Lung microvascular endothelial cell (primary cell): ENCODE data around the gene ERGIC2. TPM values are rescaled to one million over a fixed set of nuclear protein-coding genes. Genes with fewer than 3 reads are reported as not detected.

Experiments used
- DNase-seq, 2 donors: peaks; one replicate each; pipeline versions ENCODE4 v3.0.0 to v3.0.0-alpha.2; 2010; ENCODE audit warnings: low read depth in 2 of 2
- total RNA-seq: library from RNA; depleted of rRNA; stranded (reverse); fragments of >200 nt; gene quantifications from 2 replicates; pipeline ENCODE4 v1.2.1, GENCODE V29; 2014

ERGIC2 gene
- total RNA-seq, 1 donor from 2014 or later = 32.3 TPM

DNA sequence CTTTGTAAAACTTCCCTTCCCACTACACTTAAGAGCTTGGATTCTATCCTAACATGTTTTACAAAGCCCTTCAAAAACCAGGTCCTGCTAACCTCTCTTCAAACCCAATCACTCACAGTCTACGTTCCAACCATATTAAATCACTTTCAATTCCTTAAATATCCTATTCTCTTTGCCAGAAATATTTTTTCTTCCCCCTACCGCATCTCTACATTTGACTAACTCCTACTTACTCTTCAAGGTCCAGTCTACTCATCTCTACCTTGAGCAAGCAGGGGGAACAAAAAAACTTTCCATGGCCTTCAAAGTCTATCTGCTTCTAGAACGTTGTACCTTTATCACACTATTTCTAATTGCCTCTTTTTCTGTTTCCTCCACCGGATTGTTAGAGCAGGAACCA lies 6.1 kb downstream of the ERGIC2 start:
- no peak for DNase-seq

DNA sequence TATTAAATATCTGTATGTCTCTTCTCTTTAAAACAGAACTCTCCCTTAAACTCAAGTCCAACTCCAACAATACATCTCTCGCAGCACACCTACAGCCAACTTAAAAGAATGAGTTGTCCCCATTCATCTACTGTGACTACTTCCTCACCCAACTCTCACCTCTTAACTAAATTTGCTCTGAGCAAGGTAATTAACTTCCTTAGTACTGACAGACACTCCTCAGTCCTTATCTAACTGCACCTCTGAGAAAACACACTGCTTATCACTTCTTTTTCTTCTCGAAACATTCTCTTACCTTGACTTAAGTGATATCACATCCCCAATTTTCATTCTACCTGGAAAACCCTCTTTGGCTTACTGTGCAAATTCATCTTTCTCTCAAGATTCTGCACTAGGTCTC lies 7.0 kb downstream of the ERGIC2 start:
- no peak for DNase-seq

DNA sequence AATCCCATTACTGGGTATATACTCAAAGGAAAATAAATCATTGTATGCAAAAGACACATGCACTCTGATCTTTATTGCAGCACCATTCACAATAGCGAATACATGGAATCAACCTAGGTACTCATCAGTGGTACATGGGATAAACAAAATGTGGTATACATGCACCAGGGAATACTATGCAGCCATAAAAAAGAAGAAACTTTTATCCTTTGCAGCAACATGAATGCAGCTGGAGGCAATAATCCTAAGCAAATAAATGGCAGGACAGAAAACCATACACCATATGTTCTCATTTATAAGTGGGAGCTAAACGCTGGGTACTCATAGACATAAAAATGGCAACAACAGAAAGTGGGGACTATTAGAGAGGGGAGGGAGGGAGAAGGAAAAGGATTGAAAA lies 15.9 kb downstream of the ERGIC2 start:
- DNase-seq = no peak

DNA sequence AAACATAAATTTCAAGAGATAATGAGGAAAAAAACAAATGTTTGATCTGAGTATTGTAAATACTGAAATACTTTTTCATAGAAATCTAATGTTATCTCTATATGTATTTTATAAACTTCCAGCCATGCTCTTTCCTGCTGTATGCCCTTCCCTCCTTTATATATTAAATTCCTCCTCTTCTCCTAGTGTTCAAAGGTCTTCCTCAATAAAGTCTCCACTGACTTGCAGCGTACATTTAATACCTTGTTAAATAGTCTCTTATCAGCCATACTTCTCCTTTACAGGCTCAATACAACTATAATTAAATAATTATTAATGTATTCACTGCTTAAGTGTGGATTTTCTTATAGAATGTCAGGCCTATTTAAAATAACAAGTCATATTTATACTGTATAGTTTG lies 26.0 kb downstream of the ERGIC2 start:
- no peak for DNase-seq

DNA sequence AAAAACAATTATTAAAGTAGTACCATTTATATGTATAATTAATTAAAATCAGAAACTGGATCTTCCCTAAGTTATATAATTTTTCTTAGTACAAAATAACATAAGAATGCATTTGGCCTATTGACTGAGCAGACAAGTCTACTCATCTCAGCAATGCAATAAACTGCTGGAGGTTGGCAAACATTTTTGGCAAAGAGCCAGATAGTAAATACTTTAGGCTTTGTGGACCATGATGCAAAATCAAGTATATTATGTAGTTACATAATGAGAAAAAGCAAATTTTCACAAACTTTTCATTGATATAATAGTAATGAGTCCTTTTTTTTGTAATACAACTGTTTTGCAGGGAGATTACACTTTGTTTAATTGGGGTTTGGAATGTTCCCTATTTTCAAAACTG lies 30.9 kb downstream of the ERGIC2 start:
- DNase-seq = peak; percentile 29 to 45

DNA sequence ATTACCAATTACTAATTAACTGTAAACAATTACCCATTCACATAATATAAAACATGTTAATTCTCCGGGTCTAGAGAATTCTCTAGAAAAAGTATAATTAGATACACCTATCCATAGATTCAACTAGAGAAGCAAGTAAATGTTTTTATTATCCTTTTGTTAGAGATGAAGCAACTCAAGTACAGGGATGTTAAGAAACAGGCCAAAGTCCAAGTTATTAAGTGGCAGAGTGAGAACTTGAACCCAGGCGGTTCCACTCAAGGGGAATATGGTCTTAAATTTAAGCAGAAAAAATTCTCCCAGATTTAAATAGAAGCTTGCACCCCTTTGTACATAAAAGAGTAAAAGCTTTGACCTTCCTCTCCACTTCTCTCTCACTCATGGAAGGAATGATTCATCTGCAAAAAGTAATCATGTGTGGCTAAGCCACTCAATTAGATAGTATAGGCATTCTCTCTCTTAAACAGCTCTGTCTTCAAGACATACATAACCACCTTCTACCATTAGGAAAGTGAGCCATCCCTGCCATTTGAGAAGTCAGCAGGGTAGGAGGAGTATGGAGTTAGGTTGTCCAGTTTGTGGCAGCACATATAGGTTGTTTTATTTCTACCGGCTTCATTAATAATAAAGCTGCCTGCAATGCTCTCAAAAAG lies 34.1 kb downstream of the ERGIC2 start:
- DNase-seq = no peak

DNA sequence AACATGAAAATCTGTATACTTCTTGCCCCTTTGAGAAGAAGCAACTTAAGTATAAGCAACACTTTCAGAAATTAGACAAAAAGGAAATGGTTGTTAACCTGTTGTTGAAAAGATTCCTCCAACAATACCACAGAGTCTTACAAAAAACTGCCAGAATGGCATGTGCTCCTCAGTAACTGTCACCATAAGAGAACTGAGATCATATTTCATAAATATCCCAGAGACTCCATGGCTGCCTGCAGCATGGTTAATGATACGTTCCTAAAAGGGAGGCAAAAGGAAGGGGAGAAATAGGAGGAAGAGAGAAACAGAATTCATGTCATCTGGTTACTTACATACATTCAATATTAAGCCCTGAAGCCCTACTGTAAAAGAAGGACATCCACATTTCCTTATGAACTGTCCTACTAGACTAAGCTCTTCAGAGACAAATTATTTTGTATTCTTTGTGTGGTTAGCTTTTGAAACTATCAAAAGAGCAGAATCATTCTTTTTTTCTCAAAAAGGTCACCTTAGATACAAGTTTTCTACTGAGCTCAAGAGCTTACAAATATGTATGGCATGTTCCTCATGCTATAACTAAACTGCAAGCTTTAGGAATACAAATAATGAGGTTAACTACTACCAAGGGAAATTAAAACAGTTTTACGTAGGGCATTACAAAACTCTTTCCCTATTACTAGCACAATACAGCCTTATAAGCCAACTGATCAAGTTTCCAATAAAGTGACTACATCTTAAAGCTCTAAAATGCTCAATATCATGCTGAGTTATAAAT lies 37.8 kb downstream of the ERGIC2 start:
- DNase-seq = no peak

DNA sequence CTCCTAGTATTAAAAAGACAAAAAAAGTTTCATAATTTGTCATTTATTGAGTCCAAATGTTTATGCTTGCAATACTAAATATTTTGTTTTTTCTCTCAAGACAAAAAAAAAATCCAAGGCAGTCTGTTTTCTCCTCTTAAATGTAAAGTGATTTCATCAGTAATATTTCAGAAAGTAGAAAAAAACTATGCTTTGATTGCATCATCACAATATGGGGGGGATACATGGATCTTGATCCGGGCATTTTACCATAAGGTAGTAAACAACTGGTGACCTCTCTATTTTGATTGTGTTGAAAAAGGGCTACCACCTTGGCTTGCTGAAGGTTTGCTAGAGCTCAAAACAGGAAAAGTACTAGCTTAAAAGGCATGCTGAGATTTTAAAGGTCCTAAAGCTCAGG lies 43.6 kb downstream of the ERGIC2 start:
- DNase-seq = no peak

DNA sequence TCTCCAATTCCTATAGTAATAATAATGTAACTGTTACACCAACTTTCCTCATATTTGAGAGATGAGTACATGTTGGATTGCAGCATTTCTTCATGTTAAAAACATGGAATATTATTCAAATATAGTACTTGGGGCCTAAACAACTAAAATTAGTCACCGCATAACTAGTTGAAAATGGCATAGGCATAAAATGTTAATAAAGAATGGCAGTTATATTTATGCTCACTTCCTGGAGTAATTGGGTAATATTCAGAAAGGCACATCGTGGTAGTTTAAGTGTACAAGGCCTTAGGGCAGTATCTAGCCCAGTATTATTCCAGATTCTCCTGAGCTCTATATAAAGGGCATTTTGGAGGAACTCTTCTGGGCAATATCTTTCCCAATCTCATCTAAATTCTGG lies 46.0 kb downstream of the ERGIC2 start:
- DNase-seq = no peak

DNA sequence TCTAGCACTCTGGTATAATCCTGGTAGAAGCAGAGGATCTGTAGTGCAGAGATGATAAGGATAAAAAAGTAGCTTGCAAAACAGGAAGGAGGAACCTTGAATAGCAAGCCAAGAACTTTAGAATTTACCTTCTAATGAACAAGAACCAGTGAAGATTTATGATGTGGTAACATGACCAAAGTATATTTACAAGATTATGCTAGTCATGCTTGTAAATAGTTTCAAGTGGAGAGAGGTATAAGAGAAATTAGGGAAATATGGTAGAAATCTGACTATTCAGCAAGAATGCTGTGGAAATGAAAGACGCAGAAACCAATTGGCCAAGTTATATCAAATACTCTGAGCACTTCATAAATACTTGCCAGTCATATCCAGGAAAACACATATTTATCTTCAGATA lies 47.8 kb downstream of the ERGIC2 start:
- no peak for DNase-seq

DNA sequence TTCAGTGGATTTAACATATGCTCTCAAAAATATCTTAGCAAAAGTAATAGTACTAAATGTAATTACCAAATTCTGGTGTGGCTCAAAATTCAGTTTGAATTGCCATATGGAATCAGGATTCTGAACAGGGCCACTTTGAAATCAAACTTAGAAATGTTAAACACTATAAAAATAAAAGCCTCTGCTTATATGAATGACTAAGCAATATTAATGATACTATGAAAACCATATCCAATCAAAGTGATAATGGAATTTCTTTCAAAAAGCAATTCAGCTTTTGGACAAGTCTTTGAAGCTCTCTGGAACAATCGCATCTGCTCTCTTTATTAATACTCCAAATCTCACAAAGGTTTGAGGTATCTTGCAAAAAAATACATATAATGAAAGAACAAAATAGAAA lies 51.6 kb downstream of the ERGIC2 start:
- DNase-seq = no peak

DNA sequence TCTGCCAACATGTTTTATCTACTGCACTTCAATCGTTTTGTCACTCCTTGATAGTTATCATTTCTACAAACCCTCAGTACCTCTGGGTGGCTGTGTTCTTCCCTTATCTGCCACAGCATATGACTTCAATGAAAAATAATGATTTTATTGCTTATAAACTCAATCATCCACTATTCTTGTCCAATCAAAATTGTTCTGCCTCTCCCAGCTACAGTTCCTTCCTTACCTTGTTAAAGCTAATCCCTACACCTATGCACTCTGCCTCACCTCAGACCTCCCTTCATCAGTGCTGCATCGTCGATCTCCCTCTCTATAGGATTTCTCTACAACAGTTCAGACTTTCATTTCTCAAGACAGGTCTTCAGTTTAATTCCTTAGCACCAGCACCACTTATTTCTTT lies 58.8 kb downstream of the ERGIC2 start:
- DNase-seq = no peak

DNA sequence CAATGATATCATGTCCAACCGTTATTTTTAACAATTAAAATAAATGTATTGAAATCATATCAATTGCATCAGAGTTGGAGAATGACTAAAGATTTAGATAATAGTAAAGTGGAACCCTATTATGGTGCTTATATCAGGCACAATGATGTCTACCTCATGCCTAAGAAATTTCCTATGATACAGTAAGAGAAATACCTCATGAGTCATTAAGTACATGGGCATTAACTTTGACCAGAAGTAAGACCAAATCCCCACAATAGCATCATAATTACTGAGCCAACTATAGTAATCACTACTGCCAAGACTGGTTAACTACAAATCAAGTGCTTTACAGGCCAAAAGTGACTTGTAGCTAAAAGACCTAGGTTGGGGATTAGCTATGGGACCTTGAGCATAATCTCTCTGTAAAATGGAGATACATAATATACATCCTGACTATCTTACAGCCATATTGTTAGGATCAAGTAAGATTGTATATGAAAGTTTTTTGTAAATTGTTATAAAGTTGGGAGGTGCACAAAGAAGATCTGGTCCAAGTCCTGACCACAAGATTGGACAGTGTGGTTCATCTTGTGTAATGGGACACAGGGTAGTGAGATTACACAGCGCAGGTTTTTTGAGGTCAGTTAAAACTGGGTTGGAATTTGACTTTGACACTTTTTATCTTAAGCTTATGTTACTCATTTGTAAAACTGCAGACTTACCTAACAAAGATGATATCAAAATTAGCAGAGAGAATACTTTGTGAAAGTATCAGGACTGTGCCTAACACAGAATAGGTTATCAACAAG lies 60.5 kb downstream of the ERGIC2 start:
- DNase-seq = peak in 1 of 2 donors; percentile 74

DNA sequence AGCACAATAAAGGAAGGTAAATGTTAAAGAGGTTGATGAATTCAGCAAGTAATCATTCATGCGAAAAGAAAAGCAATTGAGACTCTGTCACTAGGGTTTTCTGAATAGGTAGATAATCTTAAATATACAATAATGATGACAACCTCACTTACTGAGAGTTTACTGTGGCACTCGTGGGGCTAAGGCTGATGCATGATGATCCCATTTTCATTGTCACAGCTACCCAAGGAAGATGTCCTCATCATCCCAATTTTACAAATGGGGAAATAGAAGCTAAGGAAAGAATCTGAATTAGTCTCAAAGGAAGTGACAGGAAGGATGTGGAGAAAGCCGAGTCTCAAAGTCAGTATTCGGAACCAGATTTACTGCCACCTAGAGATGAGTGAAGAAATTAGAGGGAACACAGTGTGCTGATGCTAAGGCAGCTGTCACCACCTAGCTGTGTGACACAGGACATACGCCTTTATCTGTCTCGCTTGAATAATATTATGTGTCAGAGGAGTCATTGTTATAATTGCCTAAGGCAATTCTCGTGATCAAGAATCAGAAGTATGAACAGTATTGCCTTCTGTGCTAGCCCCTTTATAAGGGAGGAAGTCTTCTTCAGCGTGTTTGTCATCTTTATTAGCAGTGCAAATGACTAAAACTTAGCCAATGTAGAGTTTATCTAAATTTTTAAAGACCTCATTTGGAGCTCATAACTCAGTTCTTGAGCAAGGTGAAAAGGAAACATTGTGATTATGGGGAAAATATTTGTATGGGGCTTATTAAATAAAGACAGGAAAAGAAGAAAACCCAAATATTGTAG lies 63.2 kb downstream of the ERGIC2 start:
- peak; percentile 83 to 85 for DNase-seq

DNA sequence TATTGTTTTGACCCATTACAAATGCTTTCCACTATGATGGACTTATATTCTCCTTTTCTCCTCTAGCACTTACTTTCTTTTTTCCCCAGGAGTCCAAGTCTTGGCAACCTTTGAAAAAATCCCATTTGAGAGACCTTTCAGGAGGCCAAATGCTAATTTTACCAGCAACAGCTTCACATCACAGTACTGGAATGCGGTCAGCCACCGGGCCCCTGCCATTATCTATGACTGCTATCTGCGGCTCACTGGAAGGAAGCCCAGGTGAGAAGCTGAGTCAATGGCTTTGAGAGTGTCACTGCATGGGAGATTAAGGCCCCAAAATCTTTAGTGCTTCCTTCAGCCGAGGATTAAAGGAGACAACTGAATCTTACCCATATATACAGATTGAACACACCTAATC lies 64.2 kb downstream of the ERGIC2 start:
- DNase-seq = peak; percentile 11 to 31

DNA sequence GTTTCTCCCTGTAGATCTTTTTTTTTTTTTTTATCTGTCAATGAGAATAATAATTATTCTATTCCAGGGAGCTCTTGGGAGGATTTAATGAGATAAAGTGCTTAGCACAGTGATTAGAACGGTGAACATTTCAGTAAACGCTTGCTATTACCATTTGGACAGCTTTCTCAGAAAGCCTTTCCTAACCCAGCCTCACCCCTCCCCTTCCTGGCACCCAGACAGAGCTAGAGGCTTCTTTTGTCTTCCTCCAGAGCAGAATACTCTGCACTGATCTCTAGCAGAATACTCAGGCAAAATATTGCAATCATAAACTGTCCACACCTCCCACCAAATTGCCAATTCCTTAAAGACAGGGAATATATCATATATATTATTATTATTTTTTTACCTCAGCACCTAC lies 66.6 kb downstream of the ERGIC2 start:
- no peak for DNase-seq

DNA sequence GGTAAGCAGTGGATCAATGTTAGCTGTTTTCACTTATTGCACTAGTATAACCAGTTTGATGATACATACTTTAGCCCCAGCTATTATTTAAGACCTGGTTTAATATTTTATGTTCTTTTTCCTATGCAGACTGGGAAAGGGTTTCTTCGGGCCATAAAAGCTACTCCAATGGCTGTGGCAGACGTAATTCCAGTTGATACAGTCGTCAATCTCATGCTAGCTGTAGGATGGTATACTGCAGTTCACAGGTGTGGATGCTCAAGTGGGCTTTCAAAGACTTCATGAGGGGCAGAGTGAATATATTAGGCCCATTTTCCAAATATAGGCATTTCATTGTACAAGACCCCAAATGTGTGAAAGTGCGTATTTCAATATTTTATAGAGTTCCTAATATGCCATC lies 70.1 kb downstream of the ERGIC2 start:
- no peak for DNase-seq

DNA sequence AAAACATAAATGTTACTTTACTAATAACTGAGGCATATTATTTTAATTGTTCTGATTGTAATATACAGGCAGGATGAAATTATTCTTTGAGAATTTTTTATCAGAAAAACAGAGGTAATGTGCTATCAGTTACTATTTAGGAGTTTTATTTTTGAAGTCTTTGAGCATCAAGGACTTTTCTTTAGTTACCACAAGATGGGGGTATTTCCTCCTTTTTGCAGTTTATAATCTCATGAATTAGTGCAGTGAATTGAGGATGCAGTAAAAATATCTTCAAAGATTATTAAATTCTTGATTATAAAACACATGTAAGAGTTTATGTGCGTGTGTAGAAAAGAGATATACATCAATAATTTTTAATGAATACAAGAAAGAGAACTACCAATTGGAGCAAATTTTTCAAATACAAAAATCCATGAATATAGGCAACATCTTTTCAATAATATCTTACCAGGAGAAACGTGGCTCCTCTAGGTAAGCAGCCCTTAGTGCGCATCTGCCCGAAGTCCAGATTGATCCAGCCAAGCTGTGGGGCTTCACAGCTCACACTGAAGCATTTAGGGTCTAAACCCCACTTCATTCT lies 71.6 kb downstream of the ERGIC2 start:
- DNase-seq = peak; percentile 20 to 44

DNA sequence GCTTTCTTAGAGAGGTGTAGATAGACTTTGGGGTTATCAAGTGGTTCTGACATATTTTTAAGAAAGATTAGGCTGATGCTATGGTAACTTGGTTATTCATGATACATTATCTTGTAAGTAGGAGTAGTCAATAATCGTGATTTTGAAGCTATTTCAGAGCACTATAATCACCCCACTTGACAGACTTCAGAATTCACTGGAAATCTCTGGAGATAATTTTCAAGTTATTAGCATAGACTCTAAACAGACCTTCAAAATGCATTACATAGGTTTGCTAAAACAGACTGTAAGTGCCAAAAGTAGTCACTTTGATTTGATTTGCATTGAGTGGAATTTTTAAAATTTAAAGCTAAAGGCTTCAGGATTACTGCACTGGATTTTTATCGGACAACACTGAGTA lies 74.3 kb downstream of the ERGIC2 start:
- no peak for DNase-seq

DNA sequence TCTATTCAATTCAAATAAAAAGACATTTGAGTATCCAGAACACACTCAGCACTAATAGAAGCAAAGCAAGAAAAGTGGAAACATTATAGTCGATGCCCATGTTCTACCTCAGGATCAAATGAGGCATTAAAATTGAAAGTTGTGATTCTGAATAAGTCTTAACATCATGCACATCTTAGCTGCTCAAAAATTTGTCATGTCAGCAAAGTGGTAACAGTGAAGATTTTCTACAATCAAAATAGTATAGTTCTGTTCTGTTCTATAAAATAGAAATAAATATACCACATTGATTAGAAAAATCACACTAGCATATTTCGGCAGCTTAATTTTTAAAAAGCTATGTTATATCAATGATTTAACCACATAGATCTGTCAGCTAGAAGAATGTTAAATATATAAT lies 74.7 kb downstream of the ERGIC2 start:
- DNase-seq = no peak

DNA sequence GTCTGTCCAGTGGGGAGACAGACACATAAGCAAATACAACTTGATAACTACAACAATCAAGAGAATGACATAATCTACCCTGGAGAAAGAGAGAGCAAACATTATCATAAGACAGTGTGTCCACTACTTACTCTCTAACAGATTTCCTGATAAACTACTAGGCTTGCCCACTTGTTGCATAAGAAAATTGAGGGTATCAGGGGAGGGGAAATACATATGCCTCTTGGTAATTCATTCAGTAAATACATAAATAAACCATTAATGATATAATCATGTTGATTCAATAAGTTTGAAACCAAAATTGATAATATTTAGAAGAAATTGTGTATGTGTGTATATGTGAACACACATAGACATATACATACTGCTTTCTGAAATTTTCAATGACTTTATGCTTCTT lies 76.6 kb downstream of the ERGIC2 start:
- DNase-seq = no peak
